WTC11 (cell line): ENCODE measurements around the gene COPZ1. TPM values are rescaled to one million over a fixed set of nuclear protein-coding genes. Genes with fewer than 3 reads are reported as not detected.

ENCODE experiments used
- ATAC-seq: fragments of 200-7000 bp; cut with Tn5 transposase; 2 replicates; pipeline ENCODE4 v1.10.0; 2021; ENCODE audit warnings: mild to moderate bottlenecking, moderate library complexity
- CTCF ChIA-PET: fragments of 300-600 bp; sonication (Branson Sonifier 250); formaldehyde crosslinking; loops from one replicate; lab custom pipeline; 2021; ENCODE audit warnings: antibody characterized with exemption; lab: Charles Lee
- POLR2A ChIA-PET: fragments of 350-600 bp; sonication (Branson Sonifier 250); formaldehyde crosslinking; loops from one replicate; lab custom pipeline; 2021; ENCODE audit warnings: antibody characterized with exemption; lab: Charles Lee
- DNase-seq: peaks from one replicate; pipeline ENCODE4 v3.0.0; 2021; ENCODE audit warnings: low spot score
- H3K27ac Mint-ChIP-seq: 2 replicates; pipeline ENCODE4 v1.8.0; 2021; ENCODE audit warnings: mixed read lengths
- H3K27me3 Mint-ChIP-seq: 2 replicates; pipeline ENCODE4 v1.8.0; 2021; ENCODE audit warnings: low read depth, mild to moderate bottlenecking, moderate library complexity, mixed read lengths
- H3K36me3 Mint-ChIP-seq: 2 replicates; pipeline ENCODE4 v1.8.0; 2021; ENCODE audit warnings: mixed read lengths
- H3K4me1 Mint-ChIP-seq: 2 replicates; pipeline ENCODE4 v1.8.0; 2022; ENCODE audit warnings: mixed read lengths
- H3K4me3 Mint-ChIP-seq: 2 replicates; pipeline ENCODE4 v1.8.0; 2021; ENCODE audit warnings: mild to moderate bottlenecking, moderate library complexity, mixed read lengths
- H3K9me3 Mint-ChIP-seq: 2 replicates; pipeline ENCODE4 v1.8.0; 2021; ENCODE audit warnings: mixed read lengths
- CBFB ChIP-seq: sonication (generic); formaldehyde crosslinking; IDR thresholded peaks from 2 replicates; pipeline ENCODE4 v1.8.1; 2022; ENCODE audit warnings: mild to moderate bottlenecking, low read depth, missing genetic modification reagents
- ELF4 ChIP-seq: sonication (generic); formaldehyde crosslinking; IDR thresholded peaks from 2 replicates; pipeline ENCODE4 v1.8.1; 2022; ENCODE audit warnings: low read depth, mild to moderate bottlenecking, moderate library complexity, missing genetic modification reagents
- ERG ChIP-seq: fragments of 250-450 bp; sonication (Bioruptor Pico); IDR thresholded peaks from 2 replicates; pipeline ENCODE4 v1.8.0; 2021; ENCODE audit warnings: mild to moderate bottlenecking
- FOXK1 ChIP-seq: sonication (generic); formaldehyde crosslinking; IDR thresholded peaks from 2 replicates; pipeline ENCODE4 v1.8.0; 2022; ENCODE audit warnings: mild to moderate bottlenecking, moderate library complexity, missing genetic modification reagents
- GABPB1 ChIP-seq: sonication (generic); formaldehyde crosslinking; IDR thresholded peaks from 2 replicates; pipeline ENCODE4 v1.8.1; 2023; ENCODE audit warnings: mild to moderate bottlenecking, missing genetic modification reagents
- GTF2I ChIP-seq: fragments of 250-450 bp; sonication (Bioruptor Pico); conservative IDR thresholded peaks from 2 replicates; pipeline ENCODE4 v1.4.0; 2021; ENCODE audit warnings: mild to moderate bottlenecking
- KAT7 ChIP-seq: sonication (generic); formaldehyde crosslinking; IDR thresholded peaks from 2 replicates; pipeline ENCODE4 v1.8.1; 2023; ENCODE audit warnings: missing genetic modification reagents, mild to moderate bottlenecking, borderline replicate concordance
- MYBL2 ChIP-seq: sonication (generic); formaldehyde crosslinking; IDR thresholded peaks from 2 replicates; pipeline ENCODE4 v1.8.1; 2023; ENCODE audit warnings: mild to moderate bottlenecking, moderate library complexity, missing genetic modification reagents
- NFYB ChIP-seq: sonication (generic); formaldehyde crosslinking; conservative IDR thresholded peaks from 2 replicates; pipeline ENCODE4 v1.8.0; 2022; ENCODE audit warnings: low read depth, missing genetic modification reagents
- PRRX2 ChIP-seq: fragments of 250-450 bp; sonication (Bioruptor Pico); IDR thresholded peaks from 2 replicates; pipeline ENCODE4 v1.8.0; 2021; ENCODE audit warnings: mild to moderate bottlenecking
- SMAD4 ChIP-seq: sonication (generic); formaldehyde crosslinking; IDR thresholded peaks from 2 replicates; pipeline ENCODE4 v1.8.0; 2022; ENCODE audit warnings: mild to moderate bottlenecking, missing genetic modification reagents
- SOX15 ChIP-seq: fragments of 250-450 bp; sonication (Bioruptor Pico); IDR thresholded peaks from 2 replicates; pipeline ENCODE4 v1.9.0; 2021; ENCODE audit warnings: mild to moderate bottlenecking
- TEAD4 ChIP-seq: sonication (generic); formaldehyde crosslinking; IDR thresholded peaks from 2 replicates; pipeline ENCODE4 v1.8.0; 2022; ENCODE audit warnings: mild to moderate bottlenecking, missing genetic modification reagents
- ZNF138 ChIP-seq: sonication (generic); formaldehyde crosslinking; conservative IDR thresholded peaks from 2 replicates; pipeline ENCODE4 v1.8.1; 2022; ENCODE audit warnings: mild to moderate bottlenecking, moderate library complexity, missing genetic modification reagents
- ZNF263 ChIP-seq: sonication (generic); formaldehyde crosslinking; IDR thresholded peaks from 2 replicates; pipeline ENCODE4 v1.8.1; 2022; ENCODE audit warnings: low read depth, mild to moderate bottlenecking, moderate library complexity, missing genetic modification reagents
- ZNF396 ChIP-seq: fragments of 250-450 bp; sonication (Bioruptor Pico); IDR thresholded peaks from 2 replicates; pipeline ENCODE4 v1.8.0; 2021; ENCODE audit warnings: mild to moderate bottlenecking, moderate library complexity, borderline replicate concordance
- total RNA-seq: library from RNA; stranded (reverse); gene quantifications from 3 replicates; pipeline ENCODE4 v1.2.3, GENCODE V29; 2021
- TF ChIP-seq, protein P1 (sequence below): sonication (generic); formaldehyde crosslinking; conservative IDR thresholded peaks from 2 replicates; pipeline ENCODE4 v1.8.1; 2023; ENCODE audit warnings: mild to moderate bottlenecking, low read depth, missing genetic modification reagents, moderate library complexity
- TF ChIP-seq, protein P2 (sequence below): sonication (generic); formaldehyde crosslinking; IDR thresholded peaks from 2 replicates; pipeline ENCODE4 v1.8.1; 2022; ENCODE audit warnings: missing genetic modification reagents, borderline replicate concordance
- TF ChIP-seq, protein P3 (sequence below): sonication (generic); formaldehyde crosslinking; IDR thresholded peaks from 2 replicates; pipeline ENCODE4 v1.8.1; 2022; ENCODE audit warnings: mild to moderate bottlenecking, missing genetic modification reagents, moderate library complexity, borderline replicate concordance
- TF ChIP-seq, protein P4 (sequence below): fragments of 250-450 bp; sonication (Bioruptor Pico); conservative IDR thresholded peaks from 2 replicates; pipeline ENCODE4 v1.9.0; 2021; ENCODE audit warnings: mild to moderate bottlenecking

Gene COPZ1
- total RNA-seq, 1 experiment from 2014 or later: 98.2 TPM

- no peak for TF ChIP-seq GTF2I (CRISPR knock-in tag)
- TF ChIP-seq MYBL2 (CRISPR knock-in tag): no peak
- no peak for TF ChIP-seq GABPB1
- no peak for TF ChIP-seq CBFB (CRISPR knock-in tag)
- TF ChIP-seq TEAD4 (CRISPR knock-in tag): no peak
- TF ChIP-seq ZNF138 (CRISPR knock-in tag): no peak
- TF ChIP-seq ZNF263 (CRISPR knock-in tag): no peak
- TF ChIP-seq, protein P1, sequence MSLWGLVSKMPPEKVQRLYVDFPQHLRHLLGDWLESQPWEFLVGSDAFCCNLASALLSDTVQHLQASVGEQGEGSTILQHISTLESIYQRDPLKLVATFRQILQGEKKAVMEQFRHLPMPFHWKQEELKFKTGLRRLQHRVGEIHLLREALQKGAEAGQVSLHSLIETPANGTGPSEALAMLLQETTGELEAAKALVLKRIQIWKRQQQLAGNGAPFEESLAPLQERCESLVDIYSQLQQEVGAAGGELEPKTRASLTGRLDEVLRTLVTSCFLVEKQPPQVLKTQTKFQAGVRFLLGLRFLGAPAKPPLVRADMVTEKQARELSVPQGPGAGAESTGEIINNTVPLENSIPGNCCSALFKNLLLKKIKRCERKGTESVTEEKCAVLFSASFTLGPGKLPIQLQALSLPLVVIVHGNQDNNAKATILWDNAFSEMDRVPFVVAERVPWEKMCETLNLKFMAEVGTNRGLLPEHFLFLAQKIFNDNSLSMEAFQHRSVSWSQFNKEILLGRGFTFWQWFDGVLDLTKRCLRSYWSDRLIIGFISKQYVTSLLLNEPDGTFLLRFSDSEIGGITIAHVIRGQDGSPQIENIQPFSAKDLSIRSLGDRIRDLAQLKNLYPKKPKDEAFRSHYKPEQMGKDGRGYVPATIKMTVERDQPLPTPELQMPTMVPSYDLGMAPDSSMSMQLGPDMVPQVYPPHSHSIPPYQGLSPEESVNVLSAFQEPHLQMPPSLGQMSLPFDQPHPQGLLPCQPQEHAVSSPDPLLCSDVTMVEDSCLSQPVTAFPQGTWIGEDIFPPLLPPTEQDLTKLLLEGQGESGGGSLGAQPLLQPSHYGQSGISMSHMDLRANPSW: no peak
- no peak for TF ChIP-seq PRRX2
- TF ChIP-seq ZNF396 (CRISPR knock-in tag): no peak
- TF ChIP-seq SMAD4 (CRISPR knock-in tag): no peak
- TF ChIP-seq NFYB: peak; percentile 93
- no peak for TF ChIP-seq ELF4 (CRISPR knock-in tag)
- TF ChIP-seq ERG (CRISPR knock-in tag): no peak
- TF ChIP-seq FOXK1 (CRISPR knock-in tag): 0 out of 2 replicates have a peak, but pooled peaks have one; percentile 36
Observed at GRCh38 chr12:54358945-54359761, 34.2 kb downstream of the COPZ1 start (continued).

- DNase-seq (no peak), ATAC-seq (no peak)
- H3K27me3 Mint-ChIP-seq: peaks cover 14% of the 10 kb centered on the region
- no peaks in the 10 kb centered on the region for H3K9me3 Mint-ChIP-seq
- peaks cover 7% of the 10 kb centered on the region for H3K4me1 Mint-ChIP-seq
- ChIA-PET CTCF (interaction anchor here (0.8 to 9.1 kb wide), 27 partner anchors 8 to 369 kb away, joined by 3 to 200 read pairs (median 7); partner anchors contain the start of genes CBX5, COPZ1, HNRNPA1 and HOXC5), POLR2A (interaction anchor here (0.7 to 4.2 kb wide), 8 partner anchors 11 to 101 kb away, joined by 3 to 40 read pairs (median 4); partner anchors contain the start of genes CBX5, COPZ1 and HNRNPA1)
- H3K36me3 Mint-ChIP-seq: no peaks in the 10 kb centered on the region
- TF ChIP-seq GTF2I (CRISPR knock-in tag): 0 out of 2 replicates have a peak, but pooled peaks have one; percentile 6
- TF ChIP-seq SOX15 (CRISPR knock-in tag): no peak
- TF ChIP-seq, protein P2, sequence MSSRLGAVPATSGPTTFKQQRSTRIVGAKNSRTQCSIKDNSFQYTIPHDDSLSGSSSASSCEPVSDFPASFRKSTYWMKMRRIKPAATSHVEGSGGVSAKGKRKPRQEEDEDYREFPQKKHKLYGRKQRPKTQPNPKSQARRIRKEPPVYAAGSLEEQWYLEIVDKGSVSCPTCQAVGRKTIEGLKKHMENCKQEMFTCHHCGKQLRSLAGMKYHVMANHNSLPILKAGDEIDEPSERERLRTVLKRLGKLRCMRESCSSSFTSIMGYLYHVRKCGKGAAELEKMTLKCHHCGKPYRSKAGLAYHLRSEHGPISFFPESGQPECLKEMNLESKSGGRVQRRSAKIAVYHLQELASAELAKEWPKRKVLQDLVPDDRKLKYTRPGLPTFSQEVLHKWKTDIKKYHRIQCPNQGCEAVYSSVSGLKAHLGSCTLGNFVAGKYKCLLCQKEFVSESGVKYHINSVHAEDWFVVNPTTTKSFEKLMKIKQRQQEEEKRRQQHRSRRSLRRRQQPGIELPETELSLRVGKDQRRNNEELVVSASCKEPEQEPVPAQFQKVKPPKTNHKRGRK: no peak
- TF ChIP-seq, protein P3, sequence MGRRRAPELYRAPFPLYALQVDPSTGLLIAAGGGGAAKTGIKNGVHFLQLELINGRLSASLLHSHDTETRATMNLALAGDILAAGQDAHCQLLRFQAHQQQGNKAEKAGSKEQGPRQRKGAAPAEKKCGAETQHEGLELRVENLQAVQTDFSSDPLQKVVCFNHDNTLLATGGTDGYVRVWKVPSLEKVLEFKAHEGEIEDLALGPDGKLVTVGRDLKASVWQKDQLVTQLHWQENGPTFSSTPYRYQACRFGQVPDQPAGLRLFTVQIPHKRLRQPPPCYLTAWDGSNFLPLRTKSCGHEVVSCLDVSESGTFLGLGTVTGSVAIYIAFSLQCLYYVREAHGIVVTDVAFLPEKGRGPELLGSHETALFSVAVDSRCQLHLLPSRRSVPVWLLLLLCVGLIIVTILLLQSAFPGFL: no peak
- TF ChIP-seq, protein P4, sequence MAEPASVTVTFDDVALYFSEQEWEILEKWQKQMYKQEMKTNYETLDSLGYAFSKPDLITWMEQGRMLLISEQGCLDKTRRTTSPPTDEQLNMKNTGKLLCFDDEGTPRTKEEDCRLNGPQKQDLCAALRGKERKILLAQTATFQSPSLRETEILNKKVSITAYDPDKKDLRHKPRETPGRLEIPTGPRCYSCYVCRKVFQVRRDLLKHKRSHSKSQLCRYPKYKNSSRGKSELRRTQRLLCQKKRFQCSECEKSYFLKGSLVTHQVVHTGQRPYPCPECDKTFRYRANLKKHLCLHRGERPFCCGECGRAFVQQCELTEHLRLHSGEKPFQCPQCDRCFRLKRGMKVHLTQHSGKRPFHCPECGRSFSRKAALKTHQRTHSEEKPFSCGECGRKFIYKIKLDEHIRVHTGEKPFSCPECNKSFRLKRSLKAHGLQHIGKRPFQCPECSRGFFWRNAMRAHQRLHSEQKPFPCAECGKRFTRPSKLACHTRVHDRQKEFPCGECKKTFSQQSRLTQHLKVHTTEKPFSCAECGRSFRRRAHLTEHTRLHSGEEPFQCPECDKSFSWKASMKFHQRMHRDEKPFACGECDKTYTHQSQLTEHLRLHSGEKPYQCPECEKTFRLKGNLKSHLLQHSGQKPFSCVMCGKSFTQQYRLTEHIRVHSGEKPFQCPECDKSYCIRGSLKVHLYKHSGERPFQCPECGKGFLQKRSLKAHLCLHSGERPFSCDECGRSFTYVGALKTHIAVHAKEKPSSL (CRISPR knock-in tag): no peak
- no peak for TF ChIP-seq KAT7
- no peak overlapping the region for H3K4me3 Mint-ChIP-seq
- H3K27ac Mint-ChIP-seq: no peak overlapping the region
Observed at GRCh38 chr12:54359762-54360351, 34.9 kb downstream of the COPZ1 start.
